ENCODE data around the gene ZNF672.

The ZNF672 gene

GRCh38 chr1:248891758-248892157 is 53.7 kb downstream of the ZNF672 start:
- H3K36me3 ChIP-seq (ENCODE audit: control insufficient read depth, insufficient read depth, low read length) = no peaks in the 10 kb centered on the region
- H3K27me3 ChIP-seq (replicated peaks; ENCODE audit: control insufficient read depth, insufficient read depth, low read length) = no peaks in the 10 kb centered on the region
- DNase-seq (ENCODE audit: extremely low read depth, insufficient read length) = no peak
- H3K4me3 ChIP-seq (replicated peaks; ENCODE audit: low read depth, low read length) = no peak overlapping the region
- no peak for TF ChIP-seq CTCF (IDR thresholded peaks at IDR 0.05; ENCODE audit: insufficient read depth, low read length, poor library complexity, severe bottlenecking)

- DNase-seq (ENCODE audit: extremely low read depth, insufficient read length) = no peak
Observed at GRCh38 chr1:248892590-248892989, 54.6 kb downstream of the ZNF672 start.

GRCh38 chr1:248894837-248895236 is 56.8 kb downstream of the ZNF672 start:
- H3K4me3 ChIP-seq (replicated peaks; ENCODE audit: low read depth, low read length) = no peak overlapping the region
- no peak for TF ChIP-seq CTCF (IDR thresholded peaks at IDR 0.05; ENCODE audit: insufficient read depth, low read length, poor library complexity, severe bottlenecking)
- no peak for DNase-seq (ENCODE audit: extremely low read depth, insufficient read length)
- no peaks in the 10 kb centered on the region for H3K27me3 ChIP-seq (replicated peaks; ENCODE audit: control insufficient read depth, insufficient read depth, low read length)
- no peaks in the 10 kb centered on the region for H3K36me3 ChIP-seq (ENCODE audit: control insufficient read depth, insufficient read depth, low read length)

More at GRCh38 chr1:248892590-248892989, 54.6 kb downstream of the ZNF672 start:
- Histone ChIP-seq H3K27me3 (replicated peaks; ENCODE audit: control insufficient read depth, insufficient read depth, low read length) (no peaks in the 10 kb centered on the region), H3K36me3 (ENCODE audit: control insufficient read depth, insufficient read depth, low read length) (no peaks in the 10 kb centered on the region), H3K4me3 (replicated peaks; ENCODE audit: low read depth, low read length) (no peak overlapping the region)
- no peak for TF ChIP-seq CTCF (IDR thresholded peaks at IDR 0.05; ENCODE audit: insufficient read depth, low read length, poor library complexity, severe bottlenecking)

- Histone ChIP-seq H3K36me3 (ENCODE audit: control insufficient read depth, insufficient read depth, low read length) (no peaks in the 10 kb centered on the region), H3K4me3 (replicated peaks; ENCODE audit: low read depth, low read length) (no peak overlapping the region), H3K27me3 (replicated peaks; ENCODE audit: control insufficient read depth, insufficient read depth, low read length) (no peaks in the 10 kb centered on the region)
- TF ChIP-seq CTCF (IDR thresholded peaks at IDR 0.05; ENCODE audit: insufficient read depth, low read length, poor library complexity, severe bottlenecking) = no peak
- DNase-seq (ENCODE audit: extremely low read depth, insufficient read length) = no peak
Observed at GRCh38 chr1:248897412-248898337, 59.7 kb downstream of the ZNF672 start.
